LNCAP (cell line): ENCODE data around the gene SPATA31D1.

Experiments used
- TF ChIP-seq, protein P1 (sequence below): fragments of 450-650 bp; IDR thresholded peaks from 2 replicates; pipeline ENCODE4 v1.5.1; 2017; ENCODE audit warnings: mild to moderate bottlenecking

The SPATA31D1 gene

DNA sequence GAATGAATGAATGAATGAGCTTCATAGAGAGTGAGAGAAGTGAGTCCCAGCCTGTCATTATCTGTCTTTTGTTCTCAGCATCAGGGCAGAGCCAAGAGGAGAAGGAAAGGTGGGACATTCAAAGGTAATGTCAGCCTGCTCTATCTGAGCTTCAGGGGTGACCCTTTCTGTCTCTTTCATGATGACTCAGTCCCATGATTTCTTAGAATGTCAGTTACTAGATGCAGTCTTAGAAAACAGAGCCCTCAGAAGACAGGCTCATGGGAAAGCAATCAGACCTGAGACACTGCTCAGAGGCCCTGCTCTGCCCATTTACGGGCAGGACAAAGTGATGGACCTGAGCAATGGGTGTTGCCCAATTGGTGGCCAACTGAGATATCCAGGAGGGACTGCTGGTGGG is 1.1 kb downstream of the SPATA31D1 start:
- TF ChIP-seq, protein P1, sequence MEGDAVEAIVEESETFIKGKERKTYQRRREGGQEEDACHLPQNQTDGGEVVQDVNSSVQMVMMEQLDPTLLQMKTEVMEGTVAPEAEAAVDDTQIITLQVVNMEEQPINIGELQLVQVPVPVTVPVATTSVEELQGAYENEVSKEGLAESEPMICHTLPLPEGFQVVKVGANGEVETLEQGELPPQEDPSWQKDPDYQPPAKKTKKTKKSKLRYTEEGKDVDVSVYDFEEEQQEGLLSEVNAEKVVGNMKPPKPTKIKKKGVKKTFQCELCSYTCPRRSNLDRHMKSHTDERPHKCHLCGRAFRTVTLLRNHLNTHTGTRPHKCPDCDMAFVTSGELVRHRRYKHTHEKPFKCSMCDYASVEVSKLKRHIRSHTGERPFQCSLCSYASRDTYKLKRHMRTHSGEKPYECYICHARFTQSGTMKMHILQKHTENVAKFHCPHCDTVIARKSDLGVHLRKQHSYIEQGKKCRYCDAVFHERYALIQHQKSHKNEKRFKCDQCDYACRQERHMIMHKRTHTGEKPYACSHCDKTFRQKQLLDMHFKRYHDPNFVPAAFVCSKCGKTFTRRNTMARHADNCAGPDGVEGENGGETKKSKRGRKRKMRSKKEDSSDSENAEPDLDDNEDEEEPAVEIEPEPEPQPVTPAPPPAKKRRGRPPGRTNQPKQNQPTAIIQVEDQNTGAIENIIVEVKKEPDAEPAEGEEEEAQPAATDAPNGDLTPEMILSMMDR, result no peak

DNA sequence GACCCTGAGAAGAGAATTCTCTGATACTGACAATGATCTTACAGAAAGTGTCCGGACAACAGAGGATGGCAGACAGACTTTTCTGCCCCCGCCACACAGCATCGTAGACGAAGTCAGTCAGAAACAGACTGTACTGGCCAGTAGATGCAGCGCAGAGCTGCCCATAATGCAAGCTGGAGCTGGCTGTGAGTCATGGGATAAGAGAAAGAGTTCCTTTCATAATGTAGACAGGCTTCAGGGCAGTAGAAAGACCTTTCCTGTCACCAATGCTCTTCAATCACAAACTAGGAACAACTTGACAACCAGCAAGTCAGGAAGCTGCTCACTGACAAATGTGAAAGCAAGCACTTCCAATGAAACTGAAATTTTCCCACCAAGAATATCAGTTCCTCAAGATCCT is 5.1 kb downstream of the SPATA31D1 start:
- TF ChIP-seq, protein P1, result no peak

DNA sequence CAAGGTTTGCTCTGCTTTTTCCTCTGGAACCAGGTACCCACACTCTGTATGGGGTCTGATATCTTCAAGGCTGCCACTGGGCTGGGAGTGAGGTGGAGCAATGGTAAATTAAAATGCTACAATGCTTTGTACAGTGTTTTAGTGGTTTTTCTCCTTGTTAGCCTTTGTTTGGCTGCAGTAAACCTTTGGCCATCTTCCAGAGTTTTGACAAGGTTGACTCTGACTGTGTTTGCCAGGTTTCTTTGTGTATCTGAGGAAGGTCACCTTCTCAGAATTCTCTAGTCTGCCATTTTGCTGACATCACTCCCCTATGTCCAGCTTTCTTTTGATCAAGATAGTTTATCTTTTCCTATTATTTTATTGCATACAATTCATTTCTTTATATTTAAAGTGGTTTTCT is 11.2 kb downstream of the SPATA31D1 start:
- TF ChIP-seq, protein P1, result no peak

DNA sequence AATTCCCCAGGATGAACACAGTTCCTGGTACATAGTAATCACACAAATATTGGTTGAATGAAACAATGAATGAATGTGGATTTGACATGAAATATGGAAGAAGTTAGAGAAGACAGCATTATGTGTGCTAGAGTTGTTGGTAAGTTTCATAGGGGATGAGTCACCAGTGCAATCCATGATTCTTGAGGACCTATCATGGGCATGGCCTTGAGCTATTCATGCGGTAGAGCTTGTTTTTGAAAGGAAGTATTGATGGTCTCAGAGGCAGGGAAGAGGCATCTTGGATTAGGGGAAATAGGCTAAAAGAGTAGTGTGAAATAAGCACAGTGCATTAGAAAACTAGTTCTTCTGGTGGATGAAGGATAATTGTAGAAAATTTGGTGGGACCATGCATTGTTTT is 22.1 kb downstream of the SPATA31D1 start:
- TF ChIP-seq, protein P1, result no peak

DNA sequence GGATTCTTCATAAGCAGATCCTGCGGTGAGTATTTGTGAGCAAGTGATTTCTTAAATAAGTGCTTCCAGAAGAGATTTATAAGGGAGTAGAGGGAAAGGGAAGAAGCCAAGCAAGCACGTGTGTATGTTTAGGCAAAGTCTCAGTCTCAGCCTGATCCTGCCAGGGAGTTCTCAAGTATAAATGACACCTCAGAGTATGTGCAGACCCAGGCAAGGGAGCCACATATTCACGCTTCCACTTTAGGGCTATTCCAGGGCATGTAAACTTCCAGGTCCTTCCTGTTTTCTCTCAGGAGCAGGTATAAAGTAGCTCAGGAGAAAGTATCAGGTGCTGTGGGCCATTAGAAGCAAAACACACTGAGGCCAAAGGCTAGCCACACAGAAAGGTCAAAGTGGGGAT is 22.6 kb downstream of the SPATA31D1 start:
- TF ChIP-seq, protein P1, result no peak

DNA sequence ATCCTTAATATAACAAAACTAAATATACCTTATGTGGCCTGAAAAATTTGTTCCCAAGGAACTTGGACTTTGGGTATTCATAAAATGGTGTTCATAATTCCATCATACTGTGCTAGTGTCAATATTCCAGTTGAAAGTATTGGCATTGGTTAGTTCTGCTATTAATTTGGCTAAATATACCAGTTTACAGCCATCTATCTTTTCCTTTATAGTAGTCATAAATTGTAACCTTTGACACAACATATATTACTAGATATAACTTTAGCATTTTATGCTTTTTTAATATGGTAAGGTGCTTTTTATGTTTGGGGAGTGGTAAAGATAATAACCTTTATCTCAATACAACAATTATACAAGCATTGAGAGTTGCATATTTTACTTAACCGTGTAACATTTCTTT is 23.7 kb downstream of the SPATA31D1 start:
- TF ChIP-seq, protein P1, result no peak

DNA sequence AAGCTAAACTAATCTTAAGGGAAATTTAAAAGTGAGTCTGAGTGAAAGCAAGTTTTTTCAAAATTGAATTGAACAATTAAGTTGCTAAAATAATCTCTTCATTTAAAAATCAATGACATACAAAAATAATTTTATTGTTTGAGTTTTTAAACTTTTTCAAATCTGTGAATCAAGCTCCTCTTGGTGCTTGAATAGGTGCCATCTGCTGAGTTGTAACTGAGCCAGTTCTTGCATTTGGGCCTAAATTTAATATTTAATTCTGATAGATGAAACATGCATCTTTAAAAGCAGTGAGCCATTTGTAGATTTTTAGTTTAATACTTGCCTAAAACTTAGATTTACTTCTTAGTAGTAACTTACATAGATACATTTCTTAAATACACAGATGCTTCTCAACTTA is 31.8 kb downstream of the SPATA31D1 start:
- TF ChIP-seq, protein P1, result no peak

DNA sequence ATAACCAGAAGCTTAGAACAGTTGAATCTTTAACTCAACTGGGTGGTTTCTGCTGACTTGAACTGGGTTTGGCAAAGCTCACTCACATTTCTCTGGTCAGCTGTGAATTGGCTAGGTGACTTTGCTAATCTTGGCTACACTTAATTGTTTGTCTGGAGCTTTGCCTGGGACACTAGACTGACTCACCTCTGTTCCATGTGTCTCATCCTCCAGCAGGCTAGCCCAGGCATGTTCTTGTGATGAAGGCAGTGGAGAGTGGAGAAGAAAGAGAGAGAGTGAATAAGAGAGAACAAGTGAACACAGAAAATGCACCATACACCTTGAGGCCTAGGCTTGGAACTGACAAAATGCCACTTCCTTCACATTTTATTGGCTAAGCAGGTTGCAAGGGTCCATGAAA is 32.6 kb downstream of the SPATA31D1 start:
- TF ChIP-seq, protein P1, result no peak
